Stimulated activated CD8-positive, alpha-beta memory T cell treated with anti-CD3 and anti-CD28 coated beads, Interleukin-12 subunit alpha, Interleukin-12 subunit beta, amount 100 ng/mL, for 4 hours (primary cell): ENCODE data around the gene HLF.
"Not testable (repeated sequence)": the region's sequence is repeated elsewhere in the genome, so short reads cannot be mapped to it uniquely, and the experiment has no call there.

Source experiments
- DNase-seq: peaks from one replicate; pipeline ENCODE4 v3.0.0-alpha.2; 2020; ENCODE audit warnings: low read depth

Gene HLF

DNA sequence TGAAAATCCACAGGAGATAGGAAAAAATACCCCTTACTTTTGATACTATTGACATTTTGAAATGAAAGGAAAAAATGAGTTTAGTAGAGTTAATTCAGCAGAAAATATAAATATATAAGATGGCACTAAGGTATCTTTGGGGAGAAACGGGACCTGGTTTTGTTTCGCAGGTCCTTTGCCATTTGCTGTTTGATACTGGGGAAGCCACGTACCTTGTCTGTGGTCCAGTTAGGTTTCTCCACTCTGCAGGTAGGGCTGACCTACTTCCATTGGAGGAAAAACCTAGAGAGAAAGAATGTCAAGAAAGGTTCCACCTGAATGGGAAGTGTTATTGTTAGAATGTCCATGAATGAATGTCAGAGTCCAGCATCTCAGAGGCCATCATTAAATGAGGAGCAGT is 48.1 kb downstream of the HLF start:
- no peak for DNase-seq

DNA sequence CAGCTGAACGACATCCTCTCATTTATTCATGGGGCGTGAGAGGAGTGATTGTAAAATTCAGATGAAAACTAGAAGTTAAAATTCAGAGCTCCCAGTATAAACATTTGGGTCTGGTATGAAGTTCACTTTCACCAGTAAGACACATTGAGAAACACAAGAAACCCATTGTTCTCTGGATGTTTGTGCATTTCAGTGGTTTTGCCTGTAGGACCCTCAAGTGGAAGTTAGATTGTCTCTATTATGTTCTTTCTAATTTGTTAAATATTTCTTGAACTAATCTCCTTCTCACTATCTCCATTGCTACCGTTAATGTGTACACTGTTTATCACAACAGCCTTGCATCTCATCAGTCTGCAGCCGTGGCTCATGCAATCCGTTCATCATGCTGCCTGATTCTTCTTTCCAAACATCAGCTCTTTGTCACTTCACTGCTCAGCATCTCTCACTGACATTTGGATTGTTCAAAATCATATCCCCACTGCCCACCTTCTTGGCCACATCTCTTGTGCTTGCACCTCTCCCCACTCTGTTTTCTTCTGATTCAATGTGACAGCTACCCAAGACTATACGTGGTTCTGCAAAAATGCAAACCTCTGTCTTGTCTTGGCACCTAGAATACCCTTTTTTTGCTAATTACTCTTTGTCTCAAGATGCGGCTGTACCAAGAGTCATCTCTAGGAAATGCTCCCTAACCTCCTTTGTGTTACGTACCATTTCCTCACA is 49.5 kb downstream of the HLF start:
- no peak for DNase-seq

GRCh38 chr17:55314784-55315491 is 50.2 kb downstream of the HLF start:
- DNase-seq = no peak

DNA sequence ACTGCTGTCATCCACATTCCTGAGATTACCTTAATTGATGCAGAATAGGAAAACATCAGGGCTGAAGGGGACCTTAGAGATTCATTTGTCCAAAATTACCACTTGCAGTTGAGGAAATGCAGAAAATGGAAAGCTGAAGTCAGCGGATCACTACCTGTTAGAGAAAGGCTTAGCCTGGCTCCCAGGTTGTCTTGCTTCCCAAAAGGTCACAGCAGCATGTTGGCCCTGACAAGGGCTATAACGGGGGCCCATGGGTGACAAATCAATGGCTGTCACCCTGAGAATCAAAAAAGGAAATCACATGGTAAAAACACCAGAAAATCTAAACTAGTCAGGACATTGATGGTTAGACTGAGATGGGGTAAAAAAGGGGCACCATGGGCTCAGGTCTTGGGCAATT is 51.7 kb downstream of the HLF start:
- DNase-seq = no peak

- DNase-seq = no peak
Observed at GRCh38 chr17:55317284-55317683, 52.5 kb downstream of the HLF start.

DNA sequence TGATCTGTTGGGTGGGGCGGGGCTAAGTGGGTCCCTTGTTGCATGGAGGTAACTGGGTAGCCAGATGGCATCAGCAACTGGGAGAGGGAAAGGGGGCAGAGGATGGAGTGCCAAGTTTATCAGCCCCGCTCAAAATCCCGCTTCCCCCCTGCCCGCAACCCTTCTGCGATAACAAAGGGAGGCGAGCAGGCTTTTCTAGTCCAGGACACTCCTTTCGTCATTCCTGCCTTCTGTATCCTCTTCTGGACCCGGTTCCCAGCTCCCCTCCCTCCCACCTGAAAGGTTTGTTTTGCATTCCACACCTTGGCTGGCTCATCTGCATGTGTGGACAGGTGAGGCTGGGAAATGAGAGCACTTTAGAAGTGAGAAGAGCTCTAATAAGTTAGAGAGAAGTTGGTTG is 53.3 kb downstream of the HLF start:
- no peak for DNase-seq

- DNase-seq = no peak
Observed at GRCh38 chr17:55318715-55319487, 54.1 kb downstream of the HLF start.

DNA sequence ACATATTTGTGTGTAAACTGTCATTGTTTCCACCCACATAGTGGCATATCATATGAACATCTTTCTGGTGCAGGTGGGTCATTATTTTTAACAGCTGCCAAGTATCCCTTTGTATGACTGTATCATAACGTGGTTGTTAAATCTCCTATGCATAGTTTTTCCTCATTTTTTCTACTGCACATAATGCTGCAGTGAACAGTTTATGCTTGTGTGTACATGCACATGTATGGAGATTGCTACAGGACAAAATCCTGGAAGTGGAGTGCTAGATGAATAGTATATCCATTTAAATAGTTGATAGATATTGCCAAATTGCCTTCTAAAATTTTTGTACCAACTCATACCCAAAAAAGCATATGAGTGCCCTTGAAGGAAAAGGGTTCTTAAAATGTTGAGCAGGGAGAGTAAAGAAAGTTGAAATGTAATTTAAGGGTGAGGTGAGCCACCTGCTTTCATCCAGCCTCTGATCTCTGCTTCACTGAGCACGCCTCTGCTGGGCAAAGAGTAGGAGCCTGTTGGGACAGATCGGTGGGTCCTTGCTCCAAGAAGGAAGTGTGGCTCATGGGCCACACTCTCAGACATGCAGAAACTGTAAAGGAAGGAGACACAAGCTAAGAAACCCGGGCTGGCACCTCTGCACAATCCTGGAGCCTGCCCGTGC is 55.3 kb downstream of the HLF start:
- DNase-seq = no peak

DNA sequence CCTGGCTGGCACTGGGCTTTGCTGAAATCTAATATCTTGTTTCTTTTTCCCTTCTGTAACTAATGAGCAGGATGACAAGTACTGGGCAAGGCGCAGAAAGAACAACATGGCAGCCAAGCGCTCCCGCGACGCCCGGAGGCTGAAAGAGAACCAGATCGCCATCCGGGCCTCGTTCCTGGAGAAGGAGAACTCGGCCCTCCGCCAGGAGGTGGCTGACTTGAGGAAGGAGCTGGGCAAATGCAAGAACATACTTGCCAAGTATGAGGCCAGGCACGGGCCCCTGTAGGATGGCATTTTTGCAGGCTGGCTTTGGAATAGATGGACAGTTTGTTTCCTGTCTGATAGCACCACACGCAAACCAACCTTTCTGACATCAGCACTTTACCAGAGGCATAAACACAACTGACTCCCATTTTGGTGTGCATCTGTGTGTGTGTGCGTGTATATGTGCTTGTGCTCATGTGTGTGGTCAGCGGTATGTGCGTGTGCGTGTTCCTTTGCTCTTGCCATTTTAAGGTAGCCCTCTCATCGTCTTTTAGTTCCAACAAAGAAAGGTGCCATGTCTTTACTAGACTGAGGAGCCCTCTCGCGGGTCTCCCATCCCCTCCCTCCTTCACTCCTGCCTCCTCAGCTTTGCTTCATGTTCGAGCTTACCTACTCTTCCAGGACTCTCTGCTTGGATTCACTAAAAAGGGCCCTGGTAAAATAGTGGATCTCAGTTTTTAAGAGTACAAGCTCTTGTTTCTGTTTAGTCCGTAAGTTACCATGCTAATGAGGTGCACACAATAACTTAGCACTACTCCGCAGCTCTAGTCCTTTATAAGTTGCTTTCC is 56.0 kb downstream of the HLF start:
- no peak for DNase-seq

DNA sequence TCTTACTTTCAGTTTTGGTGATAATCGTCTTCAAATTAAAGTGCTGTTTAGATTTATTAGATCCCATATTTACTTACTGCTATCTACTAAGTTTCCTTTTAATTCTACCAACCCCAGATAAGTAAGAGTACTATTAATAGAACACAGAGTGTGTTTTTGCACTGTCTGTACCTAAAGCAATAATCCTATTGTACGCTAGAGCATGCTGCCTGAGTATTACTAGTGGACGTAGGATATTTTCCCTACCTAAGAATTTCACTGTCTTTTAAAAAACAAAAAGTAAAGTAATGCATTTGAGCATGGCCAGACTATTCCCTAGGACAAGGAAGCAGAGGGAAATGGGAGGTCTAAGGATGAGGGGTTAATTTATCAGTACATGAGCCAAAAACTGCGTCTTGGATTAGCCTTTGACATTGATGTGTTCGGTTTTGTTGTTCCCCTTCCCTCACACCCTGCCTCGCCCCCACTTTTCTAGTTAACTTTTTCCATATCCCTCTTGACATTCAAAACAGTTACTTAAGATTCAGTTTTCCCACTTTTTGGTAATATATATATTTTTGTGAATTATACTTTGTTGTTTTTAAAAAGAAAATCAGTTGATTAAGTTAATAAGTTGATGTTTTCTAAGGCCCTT is 56.8 kb downstream of the HLF start:
- DNase-seq = no peak

DNA sequence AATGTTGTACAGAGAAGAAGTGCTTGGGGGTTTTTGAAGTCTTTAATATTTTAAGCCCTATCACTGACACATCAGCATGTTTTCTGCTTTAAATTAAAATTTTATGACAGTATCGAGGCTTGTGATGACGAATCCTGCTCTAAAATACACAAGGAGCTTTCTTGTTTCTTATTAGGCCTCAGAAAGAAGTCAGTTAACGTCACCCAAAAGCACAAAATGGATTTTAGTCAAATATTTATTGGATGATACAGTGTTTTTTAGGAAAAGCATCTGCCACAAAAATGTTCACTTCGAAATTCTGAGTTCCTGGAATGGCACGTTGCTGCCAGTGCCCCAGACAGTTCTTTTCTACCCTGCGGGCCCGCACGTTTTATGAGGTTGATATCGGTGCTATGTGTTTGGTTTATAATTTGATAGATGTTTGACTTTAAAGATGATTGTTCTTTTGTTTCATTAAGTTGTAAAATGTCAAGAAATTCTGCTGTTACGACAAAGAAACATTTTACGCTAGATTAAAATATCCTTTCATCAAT is 57.8 kb downstream of the HLF start:
- no peak for DNase-seq

GRCh38 chr17:55323518-55324295 is 58.9 kb downstream of the HLF start:
- no peak for DNase-seq

GRCh38 chr17:55324296-55324978 is 59.7 kb downstream of the HLF start:
- no peak for DNase-seq

DNA sequence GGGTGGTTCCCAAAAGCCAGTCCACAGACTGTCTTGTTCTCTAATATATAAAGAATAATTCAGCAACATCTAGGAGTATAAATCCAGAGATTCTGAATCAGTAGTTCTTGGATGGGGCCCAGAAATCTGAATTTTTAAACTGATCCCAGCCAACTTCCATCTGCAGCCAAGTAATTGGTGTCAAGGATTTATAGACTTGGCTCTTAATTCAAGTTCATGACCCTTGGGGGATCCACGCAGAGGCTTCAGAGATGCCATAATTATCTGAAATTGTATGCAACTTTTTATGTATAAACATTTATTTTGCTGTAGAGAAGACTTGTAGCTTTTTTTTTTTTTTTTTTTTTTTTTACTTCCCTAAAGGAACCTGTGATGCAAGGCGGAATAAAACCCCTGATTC is 60.6 kb downstream of the HLF start:
- DNase-seq = no peak

- DNase-seq = no peak
Observed at GRCh38 chr17:55326030-55326429, 61.3 kb downstream of the HLF start.

DNA sequence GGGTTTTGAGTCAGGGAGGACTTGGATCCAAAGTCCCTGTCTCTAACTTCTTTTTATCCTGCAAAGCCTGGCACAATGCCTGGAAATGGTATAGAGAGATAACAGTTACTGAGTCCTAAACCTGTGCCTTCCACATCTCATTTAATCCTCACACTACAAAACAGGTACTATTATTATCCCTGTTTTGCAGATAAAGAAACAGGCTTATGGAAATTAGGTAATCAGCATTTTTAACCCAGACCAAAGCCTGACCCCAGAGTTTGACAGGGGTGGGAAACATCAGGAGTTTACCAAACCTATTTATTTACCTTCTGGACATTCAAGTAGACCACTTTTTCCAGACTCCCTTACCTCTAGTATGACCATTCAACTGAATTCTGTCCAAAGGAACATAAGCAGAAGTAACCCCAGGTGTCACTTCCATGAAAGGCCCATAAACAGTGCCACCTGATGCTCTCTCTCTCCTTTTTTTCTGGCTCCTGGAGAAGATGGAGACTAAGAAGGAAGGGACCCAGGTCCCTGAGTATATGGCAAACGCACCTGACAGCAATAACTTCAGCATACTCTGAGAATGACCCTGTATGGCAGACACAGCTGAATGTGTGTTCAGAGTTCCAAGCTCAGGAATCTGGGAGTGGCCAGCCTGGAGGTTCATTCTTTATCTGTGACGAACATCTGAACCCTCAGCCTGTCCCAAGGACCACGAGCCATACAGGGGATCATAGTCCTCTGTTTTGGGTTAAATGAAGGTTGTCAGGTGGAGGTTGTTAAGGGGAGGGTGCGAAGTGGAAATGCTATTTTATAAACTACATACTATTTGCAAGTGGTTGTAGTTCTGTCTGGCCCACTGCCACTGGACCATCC is 62.7 kb downstream of the HLF start:
- DNase-seq = no peak

DNA sequence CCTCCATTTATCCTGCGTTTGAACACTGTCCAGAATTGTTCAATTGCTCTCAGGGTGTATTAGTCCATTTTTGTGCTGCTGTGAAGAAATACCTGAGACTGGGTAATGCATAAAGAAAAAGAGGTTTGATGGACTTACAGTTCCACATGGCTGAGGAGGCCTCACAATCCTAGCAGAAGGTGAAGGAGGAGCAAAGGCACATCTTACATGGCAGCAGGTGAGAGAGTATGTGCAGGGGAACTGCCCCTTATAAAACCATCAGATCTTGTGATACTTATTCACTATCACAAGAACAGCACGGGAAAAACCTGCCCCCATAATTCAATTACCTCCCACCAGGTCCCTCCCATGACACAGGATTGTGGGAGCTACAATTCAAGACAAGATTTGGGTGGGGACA is 63.8 kb downstream of the HLF start:
- not testable (repeated sequence) for DNase-seq

DNA sequence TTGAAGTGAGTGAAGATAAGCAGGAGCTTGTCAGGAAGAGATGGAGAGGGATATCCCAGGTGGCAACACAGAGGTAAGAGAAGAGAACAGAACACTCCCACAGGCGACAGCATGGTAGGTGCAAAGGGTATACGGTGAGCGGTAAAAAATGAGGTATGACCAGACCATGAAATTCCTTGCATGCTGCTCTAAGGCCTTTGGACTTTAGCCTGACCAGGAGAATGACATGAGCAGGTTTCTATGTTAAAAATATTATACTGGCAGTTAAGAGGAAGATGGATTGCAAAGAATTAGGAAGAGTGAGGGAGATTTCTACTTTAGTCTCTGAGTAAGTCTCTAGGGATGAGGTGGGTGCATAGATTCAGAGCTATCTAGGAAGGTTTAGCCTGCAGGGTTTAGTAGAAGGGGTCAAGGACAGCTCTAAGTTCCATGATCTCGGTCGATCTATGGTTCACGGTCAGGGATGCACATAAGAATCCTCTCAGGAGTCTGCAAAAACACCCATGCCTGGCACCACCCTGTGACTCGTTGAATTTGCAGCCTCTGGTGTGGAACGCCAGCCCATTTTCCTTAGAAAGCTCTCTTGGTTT is 65.7 kb downstream of the HLF start:
- DNase-seq = no peak
